ENCODE results near the gene PEX5L. TPM values are rescaled to one million over a fixed set of nuclear protein-coding genes. Genes with fewer than 3 reads are reported as not detected.

Gene PEX5L
- polyA plus RNA-seq, 1 experiment = not detected

DNA sequence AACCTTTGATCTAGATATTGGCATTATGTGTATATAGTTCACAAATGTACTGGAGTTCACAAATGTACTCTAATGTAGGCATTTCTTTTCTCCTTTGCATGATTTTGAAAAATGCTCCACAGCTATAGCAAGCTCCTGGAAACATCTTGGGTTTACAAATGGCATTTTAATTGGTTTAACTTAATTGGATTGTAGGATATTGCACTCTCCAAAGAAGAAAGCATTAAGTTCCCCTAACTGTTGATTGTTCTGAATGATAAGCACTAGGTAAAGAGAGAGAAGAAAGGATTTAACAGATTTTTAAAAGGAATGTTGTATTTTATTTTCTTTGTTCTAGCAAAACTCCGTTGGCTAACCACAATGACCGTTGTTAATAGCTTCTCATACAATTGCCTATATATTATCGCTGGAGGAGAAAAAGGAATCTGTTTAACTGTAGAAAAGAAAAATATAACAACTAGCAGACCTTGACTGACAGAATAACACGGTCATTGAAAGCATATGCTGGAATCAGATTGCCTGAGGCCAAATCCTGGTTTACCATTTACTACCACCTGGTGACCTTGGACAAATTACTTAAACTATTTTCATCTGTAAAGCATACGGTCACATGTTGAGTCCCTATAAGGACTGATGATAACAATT lies 170.8 kb downstream of the PEX5L start:
- ChIA-PET CTCF (interaction anchor here (0.6 kb wide), 1 partner anchor 23 kb away, joined by 3 read pairs; no protein-coding TSS in a partner anchor), POLR2A (no interaction called here)
- TF ChIP-seq, protein P1, sequence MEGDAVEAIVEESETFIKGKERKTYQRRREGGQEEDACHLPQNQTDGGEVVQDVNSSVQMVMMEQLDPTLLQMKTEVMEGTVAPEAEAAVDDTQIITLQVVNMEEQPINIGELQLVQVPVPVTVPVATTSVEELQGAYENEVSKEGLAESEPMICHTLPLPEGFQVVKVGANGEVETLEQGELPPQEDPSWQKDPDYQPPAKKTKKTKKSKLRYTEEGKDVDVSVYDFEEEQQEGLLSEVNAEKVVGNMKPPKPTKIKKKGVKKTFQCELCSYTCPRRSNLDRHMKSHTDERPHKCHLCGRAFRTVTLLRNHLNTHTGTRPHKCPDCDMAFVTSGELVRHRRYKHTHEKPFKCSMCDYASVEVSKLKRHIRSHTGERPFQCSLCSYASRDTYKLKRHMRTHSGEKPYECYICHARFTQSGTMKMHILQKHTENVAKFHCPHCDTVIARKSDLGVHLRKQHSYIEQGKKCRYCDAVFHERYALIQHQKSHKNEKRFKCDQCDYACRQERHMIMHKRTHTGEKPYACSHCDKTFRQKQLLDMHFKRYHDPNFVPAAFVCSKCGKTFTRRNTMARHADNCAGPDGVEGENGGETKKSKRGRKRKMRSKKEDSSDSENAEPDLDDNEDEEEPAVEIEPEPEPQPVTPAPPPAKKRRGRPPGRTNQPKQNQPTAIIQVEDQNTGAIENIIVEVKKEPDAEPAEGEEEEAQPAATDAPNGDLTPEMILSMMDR (IDR thresholded peaks at IDR 0.05; ENCODE audit: insufficient read depth, low read depth, low read length) = no peak
- H3K27me3 ChIP-seq (ENCODE audit: control insufficient read depth, insufficient read depth, low read length) = no peaks in the 10 kb centered on the region
- H3K4me3 ChIP-seq (ENCODE audit: low read depth, low read length) = no peak overlapping the region
- no peak for DNase-seq (ENCODE audit: low read depth)
- no peaks in the 10 kb centered on the region for H3K36me3 ChIP-seq (ENCODE audit: control insufficient read depth, insufficient read depth, low read length)

GRCh38 chr3:179861953-179862352 lies 174.8 kb downstream of the PEX5L start:
- no peaks in the 10 kb centered on the region for H3K27me3 ChIP-seq (ENCODE audit: control insufficient read depth, insufficient read depth, low read length)
- H3K36me3 ChIP-seq (ENCODE audit: control insufficient read depth, insufficient read depth, low read length) = no peaks in the 10 kb centered on the region
- no peak overlapping the region for H3K4me3 ChIP-seq (ENCODE audit: low read depth, low read length)
- TF ChIP-seq, protein P1 (IDR thresholded peaks at IDR 0.05; ENCODE audit: insufficient read depth, low read depth, low read length) = no peak
- POLR2A ChIA-PET = no interaction called here
- CTCF ChIA-PET = interaction anchor here (1.2 kb wide), 1 partner anchor 8 kb away, joined by 3 read pairs; no protein-coding TSS in a partner anchor
- no peak for DNase-seq (ENCODE audit: low read depth)

DNA sequence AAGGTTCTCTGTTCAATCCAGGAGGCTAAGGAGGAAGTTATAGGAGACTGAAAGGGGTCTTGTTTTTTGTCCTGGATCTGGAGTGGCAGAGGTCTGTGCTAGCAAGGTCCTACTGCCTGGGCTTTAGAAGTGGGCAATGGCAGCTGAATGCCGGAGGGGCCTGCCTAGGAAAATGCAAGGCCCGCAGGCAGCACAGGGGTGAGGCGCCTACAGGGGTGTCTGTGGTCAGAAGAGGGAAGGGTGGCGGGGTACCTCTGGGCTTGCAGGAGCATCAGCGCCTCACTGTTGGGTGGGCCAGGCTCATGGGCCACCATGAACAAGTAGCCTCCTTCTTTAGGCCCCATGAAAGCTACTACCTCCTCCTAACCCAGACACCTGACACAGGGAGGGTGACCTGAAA lies 175.4 kb downstream of the PEX5L start:
- TF ChIP-seq, protein P1 (IDR thresholded peaks at IDR 0.05; ENCODE audit: insufficient read depth, low read depth, low read length) = no peak
- Histone ChIP-seq H3K27me3 (ENCODE audit: control insufficient read depth, insufficient read depth, low read length) (no peaks in the 10 kb centered on the region), H3K4me3 (ENCODE audit: low read depth, low read length) (no peak overlapping the region), H3K36me3 (ENCODE audit: control insufficient read depth, insufficient read depth, low read length) (no peaks in the 10 kb centered on the region)
- DNase-seq (ENCODE audit: low read depth) = no peak
- POLR2A ChIA-PET = no interaction called here
- CTCF ChIA-PET = no interaction called here

GRCh38 chr3:179860275-179861107 lies 176.2 kb downstream of the PEX5L start:
- POLR2A ChIA-PET = no interaction called here
- TF ChIP-seq, protein P1 (IDR thresholded peaks at IDR 0.05; ENCODE audit: insufficient read depth, low read depth, low read length) = no peak
- Histone ChIP-seq H3K36me3 (ENCODE audit: control insufficient read depth, insufficient read depth, low read length) (no peaks in the 10 kb centered on the region), H3K27me3 (ENCODE audit: control insufficient read depth, insufficient read depth, low read length) (no peaks in the 10 kb centered on the region), H3K4me3 (ENCODE audit: low read depth, low read length) (no peak overlapping the region)
- DNase-seq (ENCODE audit: low read depth) = no peak
- CTCF ChIA-PET = no interaction called here

DNA sequence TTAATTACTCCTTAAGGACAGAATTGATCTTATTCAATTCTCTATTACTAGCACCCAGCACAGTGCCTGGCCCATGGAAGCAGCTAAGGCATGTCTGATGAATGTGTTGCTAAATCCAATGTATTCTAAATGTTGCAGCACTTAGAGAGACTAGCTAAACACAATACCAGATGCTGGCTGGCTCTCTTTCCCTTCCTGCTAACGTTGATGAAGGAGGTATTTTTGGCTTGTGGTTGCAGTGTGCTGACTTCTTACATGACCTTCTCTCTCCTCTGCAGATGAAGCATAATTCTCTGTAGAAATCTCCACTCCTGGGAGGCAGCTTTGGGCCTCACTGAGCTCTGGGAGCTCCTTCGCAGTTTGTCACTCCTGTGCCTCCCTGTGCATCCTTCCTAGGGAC lies 183.6 kb downstream of the PEX5L start:
- H3K36me3 ChIP-seq (ENCODE audit: control insufficient read depth, insufficient read depth, low read length) = no peaks in the 10 kb centered on the region
- ChIA-PET POLR2A (interaction anchor here (0.5 kb wide), 1 partner anchor 23 kb away, joined by 3 read pairs; no protein-coding TSS in a partner anchor), CTCF (interaction anchor here (1.1 to 1.2 kb wide), 2 partner anchors 9 to 16 kb away, joined by 3 read pairs; no protein-coding TSS in a partner anchor)
- no peak overlapping the region for H3K4me3 ChIP-seq (ENCODE audit: low read depth, low read length)
- TF ChIP-seq, protein P1 (IDR thresholded peaks at IDR 0.05; ENCODE audit: insufficient read depth, low read depth, low read length) = no peak
- no peaks in the 10 kb centered on the region for H3K27me3 ChIP-seq (ENCODE audit: control insufficient read depth, insufficient read depth, low read length)
- no peak for DNase-seq (ENCODE audit: low read depth)

Measured in BJ (cell line).